GM23248 (cell line): Measurements from ENCODE around the gene PRKCQ. TPM values are rescaled to one million over a fixed set of nuclear protein-coding genes. Genes with fewer than 3 reads are reported as not detected.
"Not testable (repeated sequence)": the region's sequence is repeated elsewhere in the genome, so short reads cannot be mapped to it uniquely, and the experiment has no call there.

Experiments
- DNase-seq: peaks from one replicate; pipeline ENCODE4 v3.0.0-alpha.2; 2015
- H2AFZ ChIP-seq: fragments of 200-600 bp; sonication (generic); 2 replicates; pipeline ENCODE4 v1.6.1; 2016; ENCODE audit warnings: antibody characterized with exemption
- H3F3A ChIP-seq: fragments of 200-600 bp; sonication (generic); 2 replicates; pipeline ENCODE4 v1.6.1; 2016; ENCODE audit warnings: mild to moderate bottlenecking, antibody characterized with exemption, mixed run types; ENCODE audit not compliant: insufficient read depth
- H3K27ac ChIP-seq: fragments of 200-600 bp; sonication (generic); 2 replicates; pipeline ENCODE4 v1.5.1; 2016; ENCODE audit warnings: mild to moderate bottlenecking
- H3K27me3 ChIP-seq: fragments of 200-600 bp; sonication (generic); replicated peaks from 2 replicates; pipeline ENCODE4 v1.6.1; 2016; ENCODE audit warnings: mild to moderate bottlenecking; ENCODE audit not compliant: insufficient read depth
- H3K36me3 ChIP-seq: fragments of 200-600 bp; sonication (generic); 2 replicates; pipeline ENCODE4 v1.6.1; 2016; ENCODE audit warnings: low read depth, mild to moderate bottlenecking
- H3K4me1 ChIP-seq: fragments of 200-600 bp; sonication (generic); 2 replicates; pipeline ENCODE4 v1.6.1; 2016; ENCODE audit warnings: mild to moderate bottlenecking; ENCODE audit not compliant: insufficient read depth
- H3K4me2 ChIP-seq: fragments of 200-600 bp; sonication (generic); one replicate; pipeline ENCODE4 v1.6.1; 2016; ENCODE audit warnings: mild to moderate bottlenecking; ENCODE audit not compliant: unreplicated experiment
- H3K4me3 ChIP-seq: fragments of 200-600 bp; sonication (generic); 2 replicates; pipeline ENCODE4 v1.5.1; 2016; ENCODE audit warnings: mild to moderate bottlenecking
- H3K79me2 ChIP-seq: fragments of 200-600 bp; sonication (generic); 2 replicates; pipeline ENCODE4 v1.6.1; 2016; ENCODE audit warnings: mild to moderate bottlenecking; ENCODE audit not compliant: insufficient read depth
- H3K9ac ChIP-seq: fragments of 200-600 bp; sonication (generic); 2 replicates; pipeline ENCODE4 v1.6.1; 2016; ENCODE audit warnings: mild to moderate bottlenecking
- H3K9me2 ChIP-seq: fragments of 200-600 bp; sonication (generic); 2 replicates; pipeline ENCODE4 v1.6.1; 2016; ENCODE audit warnings: mixed run types, mild to moderate bottlenecking, moderate library complexity; ENCODE audit not compliant: insufficient read depth
- H3K9me3 ChIP-seq: fragments of 200-600 bp; sonication (generic); one replicate; pipeline ENCODE4 v1.6.1; 2017; ENCODE audit warnings: low read depth
- H4K20me1 ChIP-seq: fragments of 200-600 bp; sonication (generic); 2 replicates; pipeline ENCODE4 v1.6.0; 2016; ENCODE audit not compliant: insufficient read depth
- EZH2 ChIP-seq: fragments of 200-600 bp; sonication (generic); IDR thresholded peaks from 2 replicates; pipeline ENCODE4 v1.6.1; 2018; ENCODE audit warnings: antibody characterized with exemption, mild to moderate bottlenecking; ENCODE audit not compliant: insufficient read depth, poor library complexity, severe bottlenecking
- EZH2phosphoT487 ChIP-seq: fragments of 200-600 bp; sonication (generic); IDR thresholded peaks from 2 replicates; pipeline ENCODE4 v1.6.1; 2018; ENCODE audit warnings: antibody characterized with exemption, moderate library complexity, mild to moderate bottlenecking, low read depth; ENCODE audit not compliant: insufficient read depth
- WGBS, 2 experiments: methylation state at CpG; one replicate each; pipeline ENCODE4 v1.1.6; 2015 to 2017; ENCODE audit warnings: low lambda C conversion rate in 2 of 2, low coverage in 1 of 2; ENCODE audit errors: missing lambda C conversion rate in 2 of 2; 5-methylcytosine and 5-hydroxymethylcytosine counted together
- in situ Hi-C: fragments of 300-500 bp; cut with MboI; formaldehyde crosslinking; loops from 2 replicates; pipeline ENCODE4 v1.15.0; 2020
- polyA plus RNA-seq: library from polyadenylated mRNA; unstranded; fragments of >200 nt; fragmentation: Nextera tagmentation; extraction: Ambion mirVana; gene quantifications from 2 replicates; pipeline ENCODE4 v1.2.1, GENCODE V29; 2016
- total RNA-seq: library from RNA; depleted of rRNA; stranded (reverse); fragments of >200 nt; shearing (Covaris generic); gene quantifications from 2 replicates; pipeline ENCODE4 v1.2.3, GENCODE V29; 2014

The PRKCQ gene
- total and polyA plus RNA-seq, 2 experiments from 2014 or later = not detected

GRCh38 chr10:6588845-6589244, 8.8 kb upstream of the PRKCQ start:
- no peaks in the 10 kb centered on the region for H3K36me3 ChIP-seq
- H3K9me2 ChIP-seq = no peaks in the 10 kb centered on the region
- 24 to 29% methylated on average over 3 of the region's 3 CpGs for WGBS, 2 experiments
- H3K79me2 ChIP-seq = no peaks in the 10 kb centered on the region
- in situ Hi-C loops = no loop called here
- H3K4me3 ChIP-seq = no peak overlapping the region
- no peaks in the 10 kb centered on the region for H3F3A ChIP-seq
- no peaks in the 10 kb centered on the region for H3K9me3 ChIP-seq
- no peak for TF ChIP-seq EZH2phosphoT487
- TF ChIP-seq EZH2 = no peak
- H4K20me1 ChIP-seq = no peaks in the 10 kb centered on the region
- no peak for DNase-seq
- peaks cover 9% of the 10 kb centered on the region; the same call in 1 of the 2 replicates for H3K27me3 ChIP-seq
- H3K4me2 ChIP-seq = no peak overlapping the region
- H3K4me1 ChIP-seq = no peaks in the 10 kb centered on the region
- H3K9ac ChIP-seq = no peak overlapping the region
- no peak overlapping the region for H2AFZ ChIP-seq
- H3K27ac ChIP-seq = no peak overlapping the region

- 12 to 14% methylated on average over 3 of the region's 3 CpGs for WGBS, 2 experiments
- no peak overlapping the region for H3K27ac ChIP-seq
- H3K9me3 ChIP-seq = no peaks in the 10 kb centered on the region
- H4K20me1 ChIP-seq = no peaks in the 10 kb centered on the region
- H3K4me3 ChIP-seq = no peak overlapping the region
- H3K27me3 ChIP-seq = peaks cover 9% of the 10 kb centered on the region; the same call in 1 of the 2 replicates
- H3K9ac ChIP-seq = no peak overlapping the region
- TF ChIP-seq EZH2 (no peak), EZH2phosphoT487 (no peak)
- no peaks in the 10 kb centered on the region for H3F3A ChIP-seq
- no peaks in the 10 kb centered on the region for H3K79me2 ChIP-seq
- no peak overlapping the region for H3K4me2 ChIP-seq
- in situ Hi-C loops = no loop called here
- no peaks in the 10 kb centered on the region for H3K9me2 ChIP-seq
- H3K4me1 ChIP-seq = no peaks in the 10 kb centered on the region
- DNase-seq = no peak
- no peak overlapping the region for H2AFZ ChIP-seq
- H3K36me3 ChIP-seq = no peaks in the 10 kb centered on the region
Observed at GRCh38 chr10:6588082-6588481, 8.0 kb upstream of the PRKCQ start.

GRCh38 chr10:6586501-6586900, 6.4 kb upstream of the PRKCQ start:
- no peaks in the 10 kb centered on the region for H3F3A ChIP-seq
- H3K27me3 ChIP-seq = peaks cover 12% of the 10 kb centered on the region; the same call in 1 of the 2 replicates
- H3K9ac ChIP-seq = no peak overlapping the region
- no peaks in the 10 kb centered on the region for H4K20me1 ChIP-seq
- H3K79me2 ChIP-seq = no peaks in the 10 kb centered on the region
- TF ChIP-seq EZH2phosphoT487 (no peak), EZH2 (no peak)
- no peak overlapping the region for H3K4me3 ChIP-seq
- no peaks in the 10 kb centered on the region for H3K9me2 ChIP-seq
- WGBS, 2 experiments = 59 to 62% methylated on average over 4 of the region's 4 CpGs
- no peaks in the 10 kb centered on the region for H3K36me3 ChIP-seq
- H3K4me1 ChIP-seq = no peaks in the 10 kb centered on the region
- H3K27ac ChIP-seq = no peak overlapping the region
- no peak overlapping the region for H3K4me2 ChIP-seq
- H2AFZ ChIP-seq = no peak overlapping the region
- DNase-seq = no peak
- in situ Hi-C loops = no loop called here
- H3K9me3 ChIP-seq = no peaks in the 10 kb centered on the region

- Histone ChIP-seq H3K9me2 (no peaks in the 10 kb centered on the region), H3F3A (no peaks in the 10 kb centered on the region), H3K4me1 (no peaks in the 10 kb centered on the region), H4K20me1 (no peaks in the 10 kb centered on the region), H3K27ac (no peak overlapping the region), H3K4me2 (no peak overlapping the region), H3K9me3 (no peaks in the 10 kb centered on the region), H3K27me3 (peaks cover 21% of the 10 kb centered on the region), H3K4me3 (no peak overlapping the region), H2AFZ (no peak overlapping the region), H3K36me3 (no peaks in the 10 kb centered on the region), H3K79me2 (no peaks in the 10 kb centered on the region), H3K9ac (no peak overlapping the region)
- in situ Hi-C loops = no loop called here
- no peak for DNase-seq
- 71 to 75% methylated on average over 10 of the region's 10 CpGs for WGBS, 2 experiments
- no peak for TF ChIP-seq EZH2
- no peak for TF ChIP-seq EZH2phosphoT487
Observed at GRCh38 chr10:6583447-6583846, 3.4 kb upstream of the PRKCQ start.

- H3K79me2 ChIP-seq, H3K36me3 ChIP-seq, H2AFZ ChIP-seq, H3K9me3 ChIP-seq, H3K27ac ChIP-seq, H3K4me3 ChIP-seq, H3K4me2 ChIP-seq, in situ Hi-C loops, H3K9me2 ChIP-seq, H3K9ac ChIP-seq, H4K20me1 ChIP-seq, DNase-seq, H3F3A ChIP-seq, H3K4me1 ChIP-seq: not testable (repeated sequence)
- peaks cover 23% of the 10 kb centered on the region for H3K27me3 ChIP-seq
- WGBS, 2 experiments = 80 to 90% methylated on average over 8 of the region's 8 CpGs
Observed at GRCh38 chr10:6582913-6583312, 2.8 kb upstream of the PRKCQ start.
